K562 (cell line): Measurements from ENCODE around the gene VGLL4. TPM values are rescaled to one million over a fixed set of nuclear protein-coding genes. Genes with fewer than 3 reads are reported as not detected.

Experiments
- ATAC-seq: fragments of 200-7000 bp; cut with Tn5 transposase; 3 replicates; pipeline ENCODE4 v1.9.1; 2020; ENCODE audit warnings: moderate library complexity
- BruUV-seq: library from RNA; stranded (reverse); fragments of 400-500 nt; replicated peaks from 2 replicates; lab custom pipeline; 2021; lab: Mats Ljungman, UMichigan
- CTCF ChIA-PET: fragments of 300-600 bp; formaldehyde crosslinking; extraction: SDS; loops from one replicate; lab custom pipeline; 2021; ENCODE audit warnings: low intra/inter-chr PET ratio; lab: Yijun Ruan, JAX
- POLR2A ChIA-PET: fragments of 300-600, 350-650 bp; sonication (Branson Sonifier 250); formaldehyde crosslinking; extraction: SDS; loops from one replicate; lab custom pipeline; 2021; ENCODE audit warnings: antibody characterized with exemption, inconsistent platforms; lab: Yijun Ruan, JAX
- DNase-seq, 4 experiments: peaks; one replicate each; pipeline versions ENCODE4 v3.0.0 to v3.0.0-alpha.2; 2011 to 2018; ENCODE audit warnings: low spot score in 3 of 4, mixed read lengths in 3 of 4; ENCODE audit errors: extremely low read depth in 1 of 4
- FAIRE-seq: peaks from 2 replicates; lab custom pipeline; 2011; peaks lifted over from hg19 to GRCh38; lab: Jason Lieb, UNC
- H2AFZ ChIP-seq: 2 replicates; pipeline ENCODE4 v1.6.0; 2011; ENCODE audit warnings: low read depth, low read length, control low read depth, inconsistent platforms
- H3K27ac ChIP-seq: fragments of 200-600 bp; 3 replicates; pipeline ENCODE4 v1.8.0; 2011; ENCODE audit warnings: low read depth, mild to moderate bottlenecking, control low read depth, inconsistent platforms, low read length, moderate library complexity, mixed read lengths; ENCODE audit errors: extremely low read depth
- H3K27me3 ChIP-seq, 2 experiments: fragments of 300-600 bp in 1 of 2; 2 replicates in 1 of 2; 3 replicates in 1 of 2; pipeline versions ENCODE4 v1.6.0 to v1.8.0; 2011; ENCODE audit warnings: inconsistent platforms in 2 of 2, low read length in 2 of 2, mild to moderate bottlenecking in 1 of 2, mixed read lengths in 1 of 2, moderate library complexity in 1 of 2; ENCODE audit not compliant: control insufficient read depth in 2 of 2, insufficient read depth in 2 of 2
- H3K36me3 ChIP-seq: fragments of 300-600 bp; 3 replicates; pipeline ENCODE4 v1.8.0; 2011; ENCODE audit warnings: mild to moderate bottlenecking, low read length, inconsistent platforms; ENCODE audit not compliant: control insufficient read depth, insufficient read depth
- H3K4me1 ChIP-seq, 2 experiments: fragments of 200-600 bp in 1 of 2; replicated peaks in 1 of 2; 2 replicates in 1 of 2; 3 replicates in 1 of 2; pipeline versions ENCODE4 v1.5.1 to v1.8.0; 2011; ENCODE audit warnings: inconsistent platforms in 2 of 2, low read length in 2 of 2, mild to moderate bottlenecking in 1 of 2, mixed read lengths in 1 of 2, moderate library complexity in 1 of 2; ENCODE audit not compliant: control insufficient read depth in 2 of 2, insufficient read depth in 2 of 2
- H3K4me2 ChIP-seq: 2 replicates; pipeline ENCODE4 v1.6.1; 2011; ENCODE audit warnings: low read length, control low read depth, inconsistent platforms, mixed read lengths; ENCODE audit not compliant: insufficient read depth
- H3K4me3 ChIP-seq: fragments of 200-600 bp; sonication (generic), shearing (Covaris generic); 2 replicates; pipeline ENCODE4 v1.5.1; 2016; ENCODE audit warnings: control low read depth, inconsistent platforms
- H3K79me2 ChIP-seq: fragments of 200-600 bp; 3 replicates; pipeline ENCODE4 v1.8.0; 2011; ENCODE audit warnings: low read length, inconsistent platforms; ENCODE audit not compliant: control insufficient read depth, insufficient read depth
- H3K9ac ChIP-seq, 2 experiments: 2 replicates each; pipeline versions ENCODE4 v1.6.0 to v1.6.1; 2011; ENCODE audit warnings: low read depth in 2 of 2, low read length in 2 of 2, control low read depth in 1 of 2, inconsistent platforms in 1 of 2, mild to moderate bottlenecking in 1 of 2, mixed read lengths in 1 of 2; ENCODE audit not compliant: insufficient read depth in 1 of 2
- H3K9me1 ChIP-seq: one replicate; pipeline ENCODE4 v1.6.0; 2011; ENCODE audit warnings: inconsistent platforms, mild to moderate bottlenecking, low read length, moderate library complexity; ENCODE audit not compliant: control insufficient read depth, insufficient read depth
- H3K9me3 ChIP-seq: replicated peaks from 2 replicates; pipeline ENCODE4 v1.5.1; 2011; ENCODE audit warnings: low read depth, low read length, inconsistent platforms; ENCODE audit not compliant: control insufficient read depth, insufficient read depth
- H4K20me1 ChIP-seq: replicated peaks from 2 replicates; pipeline ENCODE4 v1.6.1; 2011; ENCODE audit warnings: low read length, inconsistent platforms, mixed read lengths; ENCODE audit not compliant: control insufficient read depth, insufficient read depth
- CBX2 ChIP-seq: fragments of 200-600 bp; sonication (generic); IDR thresholded peaks from one replicate; pipeline ENCODE4 v1.6.1; 2012; ENCODE audit warnings: mild to moderate bottlenecking, low read length, inconsistent platforms; ENCODE audit not compliant: insufficient read depth, poor library complexity, severe bottlenecking
- FOXJ2 ChIP-seq: fragments of 200-800 bp; sonication (Bioruptor generic); IDR thresholded peaks from 2 replicates; pipeline ENCODE4 v1.6.1; 2016; ENCODE audit warnings: missing genetic modification characterization, missing compliant biosample characterization
- FUS ChIP-seq: fragments of 200-400 bp; formaldehyde crosslinking; optimal IDR thresholded peaks from 2 replicates; pipeline ENCODE3; 2017; ENCODE audit warnings: low read depth, low read length
- MIER1 ChIP-seq: fragments of 450-650 bp; IDR thresholded peaks from 2 replicates; pipeline ENCODE4 v1.6.1; 2016; ENCODE audit warnings: antibody characterized with exemption, mild to moderate bottlenecking, low read depth
- NCOA6 ChIP-seq: fragments of 450-650 bp; IDR thresholded peaks from 2 replicates; pipeline ENCODE4 v1.6.1; 2017; ENCODE audit warnings: mild to moderate bottlenecking
- PREB ChIP-seq: sonication (generic); formaldehyde crosslinking; IDR thresholded peaks from 2 replicates; pipeline ENCODE4 v1.8.1; 2023; ENCODE audit warnings: mild to moderate bottlenecking, missing genetic modification reagents
- TAF9B ChIP-seq: fragments of 450-650 bp; IDR thresholded peaks from 2 replicates; pipeline ENCODE4 v1.6.1; 2018; ENCODE audit warnings: mild to moderate bottlenecking; ENCODE audit not compliant: partially characterized antibody
- ZNF518B ChIP-seq: fragments of 250-450 bp; sonication (Bioruptor Pico); IDR thresholded peaks from 2 replicates; pipeline ENCODE4 v1.5.0; 2021; ENCODE audit warnings: mild to moderate bottlenecking, moderate library complexity
- WGBS: fragments of 100-300 bp; shearing (Covaris generic); methylation state at CpG from one replicate; pipeline ENCODE4 v1.1.6; 2016; ENCODE audit warnings: low coverage, mixed read lengths; ENCODE audit not compliant: insufficient coverage; ENCODE audit errors: missing lambda C conversion rate; 5-methylcytosine and 5-hydroxymethylcytosine counted together
- in situ Hi-C: fragments of 300-500 bp; cut with MboI; formaldehyde crosslinking; loops from 4 replicates; pipeline ENCODE4 v1.15.0; 2018; ENCODE audit warnings: inconsistent platforms, mixed read lengths
- intact Hi-C: fragments of 100-400 bp; cut with micrococcal nuclease; formaldehyde crosslinking; loops from 2 replicates; pipeline ENCODE4 v1.14.2; 2022
- polyA plus RNA-seq, 8 experiments: library from polyadenylated mRNA; depleted of rRNA in 4 of 8; stranded (reverse) in 5 of 8; unstranded in 3 of 8; fragments of >200 nt; fragmentation: Nextera tagmentation in 2 of 8; fragmentation: Illumina TruSeq in 1 of 8; extraction: Ambion mirVana in 2 of 8; extraction: Trizol in 1 of 8; gene quantifications; 2 replicates each; pipeline versions ENCODE4 v1.2.1 to v1.2.3, GENCODE V29; 2011 to 2014; ENCODE audit warnings: inconsistent platforms in 1 of 8, missing spikeins in 1 of 8
- total RNA-seq, 7 experiments: library from RNA; depleted of rRNA in 6 of 7; stranded (reverse); fragments of >200 nt in 6 of 7; fragmentation: Illumina TruSeq in 2 of 7; extraction: Trizol in 2 of 7; gene quantifications; 2 replicates each; pipeline versions ENCODE4 v1.2.1 to v1.2.3, GENCODE V29; 2011 to 2021; ENCODE audit warnings: low replicate concordance in 1 of 7

The VGLL4 gene
- total and polyA plus RNA-seq, 9 of the 15 experiments (the other 6 are each of a cell fraction or from before 2014, with no cell fraction given), result 0.27 to 10.9 (median 8.6) TPM

GRCh38 chr3:11648735-11649134, 5.0 kb upstream of the VGLL4 start:
- H4K20me1 ChIP-seq, result no peaks in the 10 kb centered on the region
- no peak for FAIRE-seq
- H3K27ac ChIP-seq, result no peak overlapping the region
- H3K9me3 ChIP-seq, result no peaks in the 10 kb centered on the region
- no peaks in the 10 kb centered on the region for H3K36me3 ChIP-seq
- H3K79me2 ChIP-seq, result no peaks in the 10 kb centered on the region
- H3K9me1 ChIP-seq, result no peaks in the 10 kb centered on the region
- POLR2A ChIA-PET, result interaction anchor here (0.6 kb wide), 1 partner anchor 262 kb away, joined by 3 read pairs; no protein-coding TSS in a partner anchor
- H2AFZ ChIP-seq, result no peak overlapping the region
- 5% methylated on average over 1 of the region's 1 CpG for WGBS
- CTCF ChIA-PET, result interaction anchor here (0.7 to 2.1 kb wide), 2 partner anchors 205 to 270 kb away, joined by 3 to 9 read pairs; no protein-coding TSS in a partner anchor
- intact Hi-C loops (no loop called here), in situ Hi-C loops (no loop called here)
- H3K4me1 ChIP-seq, result peaks cover 0 to 2% of the 10 kb centered on the region in 2 experiments; a peak in 1 of 5 replicates
- ATAC-seq, result no peak
- H3K9ac ChIP-seq, result no peak overlapping the region
- no peak for DNase-seq
- H3K4me3 ChIP-seq, result no peak overlapping the region
- BruUV-seq, result no TSS peak
- H3K4me2 ChIP-seq, result no peak overlapping the region
- TF ChIP-seq MIER1 (no peak), TAF9B (no peak), CBX2 (no peak), FUS (no peak), NCOA6 (no peak)
- peaks cover 8 to 16% of the 10 kb centered on the region in 2 experiments; a peak in 3 of 5 replicates for H3K27me3 ChIP-seq

- H3K4me3 ChIP-seq, result peak overlapping the region; percentile 59
- in situ Hi-C loops (no loop called here), intact Hi-C loops (loop anchor here (2.0 to 5.0 kb wide), 3 partner anchors 36 to 264 kb away; no protein-coding TSS in a partner anchor)
- peak overlapping the region; percentile 77 for H3K27ac ChIP-seq
- FAIRE-seq (no peak), ATAC-seq (peak; percentile 71), DNase-seq (peak; percentile 51 to 59 (median 56))
- POLR2A ChIA-PET, result interaction anchor here (0.6 to 1.5 kb wide), 7 partner anchors 10 to 179 kb away, joined by 3 to 4 read pairs (median 3); no protein-coding TSS in a partner anchor
- H3K9me1 ChIP-seq, result no peaks in the 10 kb centered on the region
- peaks cover 5 to 6% of the 10 kb centered on the region in 2 experiments; a peak in 2 of 5 replicates for H3K27me3 ChIP-seq
- H4K20me1 ChIP-seq, result no peaks in the 10 kb centered on the region
- BruUV-seq, result TSS peak; percentile 71
- H3K79me2 ChIP-seq, result peaks cover 43% of the 10 kb centered on the region
- peak overlapping the region; percentile 89 for H2AFZ ChIP-seq
- no peaks in the 10 kb centered on the region for H3K36me3 ChIP-seq
- peak overlapping the region; percentile 85 for H3K4me2 ChIP-seq
- H3K9ac ChIP-seq, result peak overlapping the region; percentile 79 to 97
- peaks cover 4 to 15% of the 10 kb centered on the region in 2 experiments; a peak in 2 of 5 replicates for H3K4me1 ChIP-seq
- CTCF ChIA-PET, result interaction anchor here (0.6 kb wide), 1 partner anchor 302 kb away, joined by 4 read pairs; no protein-coding TSS in a partner anchor
- WGBS, result 2% methylated on average over 18 of the region's 18 CpGs
- H3K9me3 ChIP-seq, result no peaks in the 10 kb centered on the region
- TF ChIP-seq PREB (CRISPR knock-in tag), result peak; percentile 35; the same call in 1 of the 2 replicates
- 0 out of 2 replicates have a peak, but pooled peaks have one; percentile 42 for TF ChIP-seq FOXJ2 (tag)
- TF ChIP-seq ZNF518B, result no peak
Observed at GRCh38 chr3:11643201-11643603, 513 bp downstream of the VGLL4 start.
